GM12873 (cell line): Measurements from ENCODE around the gene PROZ.

ENCODE experiments used
- CTCF ChIP-seq: IDR thresholded peaks from 2 replicates; pipeline ENCODE4 v1.5.1; 2012; ENCODE audit warnings: low read depth, mild to moderate bottlenecking, moderate library complexity, low read length, control low read depth; ENCODE audit not compliant: insufficient read depth; ENCODE audit errors: missing control alignments

Gene PROZ

GRCh38 chr13:113157929-113158747 is at the start of gene PROZ:
TSS of gene PROZ (plus strand) at chr13:113158648. CDS start at chr13:113158661, 13 bp downstream.
- TF ChIP-seq CTCF: no peak

- TF ChIP-seq CTCF: no peak
Observed at GRCh38 chr13:113109151-113110047, 49.0 kb upstream of the PROZ start.

- TF ChIP-seq CTCF: no peak
Observed at GRCh38 chr13:113110048-113110851, 48.2 kb upstream of the PROZ start.

GRCh38 chr13:113110852-113111315 is 47.6 kb upstream of the PROZ start:
- no peak for TF ChIP-seq CTCF

- TF ChIP-seq CTCF: no peak
Observed at GRCh38 chr13:113112893-113113845, 45.3 kb upstream of the PROZ start.

GRCh38 chr13:113113846-113114271 is 44.6 kb upstream of the PROZ start:
- TF ChIP-seq CTCF: no peak
